Esophagus muscularis mucosa (tissue), 4 donors: ENCODE data around the gene AGFG1. TPM values are rescaled to one million over a fixed set of nuclear protein-coding genes. Genes with fewer than 3 reads are reported as not detected.

Experiments
- DNase-seq: peaks from one replicate; pipeline ENCODE4 v3.0.0-alpha.2; 2017; ENCODE audit errors: extremely low spot score
- H3K27ac ChIP-seq, 4 donors: fragments of 200-600 bp; sonication (generic); replicated peaks in 1 of 4; 1 replicate in 3 of 4; 2 replicates in 1 of 4; pipeline ENCODE4 v1.5.1; 2016 to 2019; ENCODE audit warnings: mild to moderate bottlenecking in 1 of 4
- H3K27me3 ChIP-seq, 4 donors: fragments of 200-600 bp; sonication (generic); one replicate each; pipeline versions ENCODE4 v1.5.1 to v1.6.0; 2016 to 2019
- H3K36me3 ChIP-seq, 4 donors: fragments of 200-600 bp; sonication (generic); one replicate each; pipeline ENCODE4 v1.5.1; 2016 to 2019
- H3K4me1 ChIP-seq, 4 donors: fragments of 200-600 bp; sonication (generic); one replicate each; pipeline ENCODE4 v1.5.1; 2016 to 2019
- H3K4me3 ChIP-seq, 4 donors: fragments of 200-600 bp; sonication (generic); 1 replicate in 2 of 4; 2 replicates in 2 of 4; pipeline ENCODE4 v1.5.1; 2016 to 2019; ENCODE audit warnings: mild to moderate bottlenecking in 4 of 4, moderate library complexity in 1 of 4
- H3K9me3 ChIP-seq, 4 donors: fragments of 200-600 bp; sonication (generic); 1 replicate in 3 of 4; 2 replicates in 1 of 4; pipeline ENCODE4 v1.5.1; 2016 to 2019
- CTCF ChIP-seq, 3 experiments: fragments of 200-600 bp in 2 of 3; fragments of 450-650 bp in 1 of 3; sonication (generic) in 2 of 3; IDR thresholded peaks; one replicate each; pipeline ENCODE4 v1.5.1; 2017 to 2019; ENCODE audit warnings: antibody characterized with exemption in 3 of 3, mild to moderate bottlenecking in 2 of 3, moderate library complexity in 1 of 3
- EP300 ChIP-seq: sonication (generic); formaldehyde crosslinking; IDR thresholded peaks from one replicate; pipeline ENCODE4 v1.6.1; 2017; ENCODE audit warnings: antibody characterized with exemption
- POLR2A ChIP-seq: fragments of 450-650 bp; IDR thresholded peaks from one replicate; pipeline ENCODE4 v1.6.1; 2017; ENCODE audit warnings: antibody characterized with exemption, moderate library complexity, mild to moderate bottlenecking, low read depth
- POLR2AphosphoS5 ChIP-seq, 2 donors: sonication (generic); formaldehyde crosslinking; IDR thresholded peaks; one replicate each; pipeline ENCODE4 v1.6.1; 2017; ENCODE audit warnings: antibody characterized with exemption in 2 of 2
- WGBS: methylation state at CpG from one replicate; pipeline ENCODE4 v1.1.5; 2018; 5-methylcytosine and 5-hydroxymethylcytosine counted together
- intact Hi-C: fragments of 100-400 bp; cut with DNase I; formaldehyde crosslinking; loops from one replicate; pipeline ENCODE4 v1.15.1; 2023
- total RNA-seq, 4 donors: library from RNA; depleted of rRNA; stranded (reverse); fragments of >200 nt; gene quantifications; one replicate each; pipeline versions ENCODE4 v1.1.0 to v1.2.1, GENCODE V29; 2016

AGFG1 gene
- total RNA-seq, 4 donors from 2014 or later, result 27.4 to 73.4 (median 52.7) TPM

- Histone ChIP-seq H3K36me3 (peaks cover 0 to 72% (median 29%) of the 10 kb centered on the region in 4 donors), H3K4me1 (no peaks in the 10 kb centered on the region), H3K4me3 (no peak overlapping the region), H3K27me3 (no peaks in the 10 kb centered on the region), H3K9me3 (no peaks in the 10 kb centered on the region), H3K27ac (no peak overlapping the region)
- no peak for TF ChIP-seq POLR2AphosphoS5 (IDR thresholded peaks at IDR 0.05)
- TF ChIP-seq EP300, result no peak
- no peak for TF ChIP-seq CTCF (IDR thresholded peaks at IDR 0.05)
- TF ChIP-seq POLR2A, result no peak
- DNase-seq, result no peak
- intact Hi-C loops, result no loop called here
- WGBS, result 93% methylated on average over 2 of the region's 2 CpGs
Measured at GRCh38 chr2:227527351-227527750, 55.4 kb downstream of the AGFG1 start.

- TF ChIP-seq POLR2A, result no peak
- no peak for TF ChIP-seq POLR2AphosphoS5 (IDR thresholded peaks at IDR 0.05)
- no peak for TF ChIP-seq EP300
- no peak for TF ChIP-seq CTCF (IDR thresholded peaks at IDR 0.05)
- Histone ChIP-seq H3K27ac (no peak overlapping the region), H3K9me3 (no peaks in the 10 kb centered on the region), H3K36me3 (peaks cover 0 to 80% (median 41%) of the 10 kb centered on the region in 4 donors), H3K4me1 (no peaks in the 10 kb centered on the region), H3K4me3 (no peak overlapping the region), H3K27me3 (no peaks in the 10 kb centered on the region)
- 80% methylated on average over 1 of the region's 1 CpG for WGBS
- intact Hi-C loops, result no loop called here
- DNase-seq, result no peak
Measured at GRCh38 chr2:227528803-227529202, 56.8 kb downstream of the AGFG1 start.

GRCh38 chr2:227529871-227530270, 57.9 kb downstream of the AGFG1 start:
- DNase-seq, result no peak
- no peaks in the 10 kb centered on the region for H3K4me1 ChIP-seq
- 93% methylated on average over 2 of the region's 2 CpGs for WGBS
- H3K4me3 ChIP-seq, result no peak overlapping the region
- intact Hi-C loops, result no loop called here
- no peaks in the 10 kb centered on the region for H3K9me3 ChIP-seq
- peaks cover 0 to 80% (median 44%) of the 10 kb centered on the region in 4 donors for H3K36me3 ChIP-seq
- TF ChIP-seq CTCF (IDR thresholded peaks at IDR 0.05) (no peak), EP300 (no peak)
- H3K27ac ChIP-seq, result no peak overlapping the region
- H3K27me3 ChIP-seq, result no peaks in the 10 kb centered on the region

GRCh38 chr2:227534714-227535113, 62.8 kb downstream of the AGFG1 start:
- H3K36me3 ChIP-seq, result peaks cover 14 to 86% (median 57%) of the 10 kb centered on the region in 4 donors
- H3K27ac ChIP-seq, result no peak overlapping the region
- TF ChIP-seq POLR2A, result no peak
- no peak for TF ChIP-seq CTCF (IDR thresholded peaks at IDR 0.05)
- TF ChIP-seq EP300, result no peak
- TF ChIP-seq POLR2AphosphoS5 (IDR thresholded peaks at IDR 0.05), result no peak
- H3K9me3 ChIP-seq, result no peaks in the 10 kb centered on the region
- no peak for DNase-seq
- no peak overlapping the region for H3K4me3 ChIP-seq
- whole genome bisulfite sequencing, result 89% methylated on average over 3 of the region's 3 CpGs
- no peaks in the 10 kb centered on the region for H3K27me3 ChIP-seq
- intact Hi-C loops, result no loop called here
- H3K4me1 ChIP-seq, result no peaks in the 10 kb centered on the region

- Histone ChIP-seq H3K4me3 (no peak overlapping the region), H3K27ac (no peak overlapping the region), H3K27me3 (no peaks in the 10 kb centered on the region), H3K9me3 (peaks cover 0 to 4% (median 0%) of the 10 kb centered on the region in 4 donors), H3K4me1 (no peaks in the 10 kb centered on the region), H3K36me3 (peaks cover 21 to 96% (median 64%) of the 10 kb centered on the region in 4 donors)
- 51% methylated on average over 2 of the region's 2 CpGs for WGBS
- DNase-seq, result no peak
- no peak for TF ChIP-seq EP300
- TF ChIP-seq POLR2A, result no peak
- no peak for TF ChIP-seq POLR2AphosphoS5 (IDR thresholded peaks at IDR 0.05)
- TF ChIP-seq CTCF (IDR thresholded peaks at IDR 0.05), result no peak
- intact Hi-C loops, result no loop called here
Measured at GRCh38 chr2:227536445-227536844, 64.5 kb downstream of the AGFG1 start.
